Measurements from ENCODE around the gene CREB3L2. TPM values are rescaled to one million over a fixed set of nuclear protein-coding genes. Genes with fewer than 3 reads are reported as not detected.

Gene CREB3L2
- total and polyA plus RNA-seq, 2 of the 8 experiments (the other 6 are each of a cell fraction or from before 2014, with no cell fraction given), result 14.4 to 48.3 TPM

- WGBS, 2 experiments (ENCODE audit: extremely low coverage in 1 of 2, insufficient coverage in 1 of 2, insufficient read length in 1 of 2, insufficient replicate concordance in 2 of 2, low coverage in 1 of 2, low lambda C conversion rate in 2 of 2, missing lambda C conversion rate in 1 of 2), result 83% methylated on average over 8 of the region's 8 CpGs; no CpG with 5 or more reads in 1 of the 2 experiments
- no peak overlapping the region for H3K27ac ChIP-seq (ENCODE audit: low read depth, low read length)
- POLR2A ChIA-PET (ENCODE audit: partially characterized antibody), result no interaction called here
- no peak overlapping the region for H3K4me2 ChIP-seq (ENCODE audit: insufficient read depth in 1 of 2, low read depth in 2 of 2, low read length in 2 of 2)
- H2BK20ac ChIP-seq (ENCODE audit: low read length), result no peak overlapping the region
- H2AK5ac ChIP-seq (ENCODE audit: low read depth, low read length), result no peak overlapping the region
- H4K8ac ChIP-seq (ENCODE audit: extremely low read depth, insufficient read depth, low read length), result peak overlapping the region; percentile 51; the same call in 1 of the 2 replicates
- H2AFZ ChIP-seq (ENCODE audit: low read length), result no peak overlapping the region
- peak overlapping the region; percentile 15; the same call in 1 of the 2 replicates for H2BK5ac ChIP-seq (ENCODE audit: low read depth, low read length)
- H2BK12ac ChIP-seq (ENCODE audit: low read depth, low read length), result no peak overlapping the region
- no peaks in the 10 kb centered on the region for H3K23me2 ChIP-seq (ENCODE audit: low read depth, low read length)
- H3K9ac ChIP-seq (replicated peaks in 1 of 4; ENCODE audit: extremely low read depth in 1 of 4, low read depth in 3 of 4, low read length in 3 of 4), result no peak overlapping the region
- 0 out of 2 replicates have a peak overlapping the region, but pooled peaks have one; percentile 5 for H2BK15ac ChIP-seq (ENCODE audit: low read length)
- peaks cover 19 to 83% of the 10 kb centered on the region in 2 experiments for H3K79me2 ChIP-seq (ENCODE audit: control insufficient read depth in 1 of 2, insufficient read depth in 2 of 2, low read length in 2 of 2)
- H3K56ac ChIP-seq (replicated peaks; ENCODE audit: insufficient read length, low read depth, low read length), result no peak overlapping the region
- no peak for FAIRE-seq
- DNase-seq (ENCODE audit: low read depth in 1 of 2, low spot score in 2 of 2), result no peak
- H3K4me1 ChIP-seq (replicated peaks in 1 of 4; ENCODE audit: control insufficient read depth in 3 of 4, insufficient read depth in 4 of 4, low read length in 3 of 4), result peaks cover 0 to 11% (median 1%) of the 10 kb centered on the region in 4 experiments; a peak in 3 of 7 replicates
- H3K14ac ChIP-seq (ENCODE audit: insufficient read length), result no peak overlapping the region
- H3K9me3 ChIP-seq (ENCODE audit: insufficient read depth in 2 of 2, low read depth in 1 of 2, low read length in 1 of 2), result peaks cover 2 to 6% of the 10 kb centered on the region in 2 experiments; a peak in 1 of 4 replicates
- no peak overlapping the region for H4K5ac ChIP-seq (ENCODE audit: insufficient read length, low read depth, low read length)
- H3K27me3 ChIP-seq (replicated peaks in 1 of 4; ENCODE audit: control insufficient read depth in 3 of 4, extremely low read depth in 1 of 4, insufficient read depth in 3 of 4, low read length in 3 of 4), result no peaks in the 10 kb centered on the region
- no peak overlapping the region for H3K4me3 ChIP-seq (ENCODE audit: extremely low read depth in 1 of 4, insufficient read depth in 2 of 4, low read depth in 3 of 4, low read length in 4 of 4)
- peaks cover 0 to 4% (median 1%) of the 10 kb centered on the region in 4 experiments; a peak in 2 of 8 replicates for H3K36me3 ChIP-seq (ENCODE audit: control insufficient read depth in 2 of 4, insufficient read depth in 4 of 4, low read length in 3 of 4)
- peaks cover 0 to 2% of the 10 kb centered on the region in 2 experiments for H4K20me1 ChIP-seq (replicated peaks in 1 of 2; ENCODE audit: control insufficient read depth in 1 of 2, insufficient read depth in 2 of 2, low read length in 2 of 2)
- no peak overlapping the region for H3K4ac ChIP-seq (replicated peaks; ENCODE audit: insufficient read length, low read depth, low read length)
- H3K79me1 ChIP-seq (ENCODE audit: low read depth, low read length), result peaks cover 18% of the 10 kb centered on the region
- no peak overlapping the region for H2BK120ac ChIP-seq (replicated peaks; ENCODE audit: low read depth, low read length)
- H3K23ac ChIP-seq (ENCODE audit: insufficient read length), result no peak overlapping the region
- no peak overlapping the region for H3K18ac ChIP-seq (ENCODE audit: extremely low read depth, low read length)
- H4K91ac ChIP-seq (replicated peaks; ENCODE audit: insufficient read length, low read length), result no peak overlapping the region
- CTCF ChIA-PET (ENCODE audit: partially characterized antibody), result interaction anchor here (0.6 to 1.9 kb wide), 6 partner anchors 14 to 67 kb away, joined by 3 to 7 read pairs (median 3); partner anchors contain the start of gene CREB3L2
- TF ChIP-seq CBX5 (IDR thresholded peaks at IDR 0.05; ENCODE audit: low read depth, low read length), result no peak
- no peak for TF ChIP-seq USF2 (IDR thresholded peaks at IDR 0.05; ENCODE audit: low read length)
- TF ChIP-seq TEAD4 (IDR thresholded peaks at IDR 0.05; ENCODE audit: low read depth, low read length), result no peak
- TF ChIP-seq BCL11A (IDR thresholded peaks at IDR 0.05; ENCODE audit: low read depth in 2 of 2, low read length in 2 of 2), result no peak
- TF ChIP-seq EZH2 (IDR thresholded peaks at IDR 0.05; ENCODE audit: low read depth, low read length, severe bottlenecking), result no peak
- no peak for TF ChIP-seq BRCA1 (IDR thresholded peaks at IDR 0.05; ENCODE audit: low read depth, low read length)
- TF ChIP-seq TAF7 (optimal IDR thresholded peaks at IDR 0.05; ENCODE audit: borderline replicate concordance, low read depth, low read length), result no peak
- TF ChIP-seq KDM5A (IDR thresholded peaks at IDR 0.05; ENCODE audit: low read length), result no peak
- no peak for TF ChIP-seq RAD21 (IDR thresholded peaks at IDR 0.05 in 1 of 2, conservative IDR thresholded peaks at IDR 0.05 in 1 of 2; ENCODE audit: low read depth in 2 of 2, low read length in 2 of 2)
- no peak for TF ChIP-seq ATF3 (IDR thresholded peaks at IDR 0.05; ENCODE audit: insufficient read depth, low read depth, low read length)
Observed at GRCh38 chr7:137985253-137985896, 16.5 kb downstream of the CREB3L2 start.
